ENCODE results near the gene CMTM3. TPM values are rescaled to one million over a fixed set of nuclear protein-coding genes. Genes with fewer than 3 reads are reported as not detected.

Gene CMTM3
- total RNA-seq, 1 experiment from 2014 or later: 12.8 TPM

GRCh38 chr16:66605177-66605978, 874 bp downstream of the CMTM3 start (continued):
- no peak for TF ChIP-seq CTCF (IDR thresholded peaks at IDR 0.05 in 2 of 3, conservative IDR thresholded peaks at IDR 0.05 in 1 of 3; ENCODE audit: borderline replicate concordance in 1 of 3, insufficient read depth in 1 of 3, low read depth in 2 of 3, low read length in 2 of 3)
- no peak for TF ChIP-seq JUND (IDR thresholded peaks at IDR 0.05)
- no peak for TF ChIP-seq EZH2 (IDR thresholded peaks at IDR 0.05)
- TF ChIP-seq, protein P1, sequence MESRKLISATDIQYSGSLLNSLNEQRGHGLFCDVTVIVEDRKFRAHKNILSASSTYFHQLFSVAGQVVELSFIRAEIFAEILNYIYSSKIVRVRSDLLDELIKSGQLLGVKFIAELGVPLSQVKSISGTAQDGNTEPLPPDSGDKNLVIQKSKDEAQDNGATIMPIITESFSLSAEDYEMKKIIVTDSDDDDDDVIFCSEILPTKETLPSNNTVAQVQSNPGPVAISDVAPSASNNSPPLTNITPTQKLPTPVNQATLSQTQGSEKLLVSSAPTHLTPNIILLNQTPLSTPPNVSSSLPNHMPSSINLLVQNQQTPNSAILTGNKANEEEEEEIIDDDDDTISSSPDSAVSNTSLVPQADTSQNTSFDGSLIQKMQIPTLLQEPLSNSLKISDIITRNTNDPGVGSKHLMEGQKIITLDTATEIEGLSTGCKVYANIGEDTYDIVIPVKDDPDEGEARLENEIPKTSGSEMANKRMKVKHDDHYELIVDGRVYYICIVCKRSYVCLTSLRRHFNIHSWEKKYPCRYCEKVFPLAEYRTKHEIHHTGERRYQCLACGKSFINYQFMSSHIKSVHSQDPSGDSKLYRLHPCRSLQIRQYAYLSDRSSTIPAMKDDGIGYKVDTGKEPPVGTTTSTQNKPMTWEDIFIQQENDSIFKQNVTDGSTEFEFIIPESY (IDR thresholded peaks at IDR 0.05; ENCODE audit: extremely low read depth, insufficient replicate concordance, low read length): no peak
- 0 out of 2 replicates have a peak, but pooled peaks have one; percentile 20 for TF ChIP-seq EGR1 (IDR thresholded peaks at IDR 0.05; ENCODE audit: low read depth)

DNA sequence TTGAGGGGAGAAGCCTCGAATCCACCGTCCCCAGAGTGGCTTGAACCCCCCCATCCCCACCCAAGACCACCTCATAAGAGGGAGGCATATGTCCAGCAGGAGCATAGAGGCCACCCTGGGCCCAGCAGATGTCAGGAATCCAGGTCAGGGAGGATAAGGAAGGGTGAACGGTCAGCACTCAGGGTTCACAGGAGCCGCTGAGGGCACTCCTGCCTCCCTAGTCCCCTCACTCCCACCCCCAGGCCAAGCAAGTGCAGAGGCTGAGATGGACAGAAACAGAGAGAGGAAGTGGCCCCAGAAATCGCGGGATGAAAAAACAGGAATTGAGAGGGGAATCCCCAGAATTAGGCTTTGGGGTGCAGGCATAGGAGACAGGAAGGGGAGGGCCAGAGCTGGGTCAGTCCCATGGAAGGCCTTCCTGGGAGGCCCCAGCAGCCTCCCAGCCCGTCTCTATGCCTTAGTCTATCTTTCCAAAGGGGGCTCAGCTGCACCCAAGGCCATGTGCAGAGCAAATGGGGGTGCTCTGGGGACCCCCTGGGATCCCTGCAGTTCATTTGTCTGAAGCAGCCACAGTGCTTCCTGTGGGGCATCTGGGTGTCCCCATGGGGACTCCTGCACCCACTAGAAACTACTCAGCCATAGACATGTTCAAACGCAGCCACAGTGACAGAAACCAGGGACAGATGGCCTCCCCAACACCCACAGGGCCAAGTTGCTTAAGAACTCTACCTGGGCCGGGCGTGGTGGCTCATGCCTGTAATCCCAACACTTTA, 1.7 kb downstream of the CMTM3 start:
- Histone ChIP-seq H3K27me3 (ENCODE audit: insufficient read depth, low read length) (no peaks in the 10 kb centered on the region), H3K27ac (ENCODE audit: low read depth, low read length) (peak overlapping the region; percentile 70; the same call in 1 of the 2 replicates), H3K9ac (ENCODE audit: low read length) (peak overlapping the region; percentile 79), H3K9me2 (ENCODE audit: insufficient read depth) (no peaks in the 10 kb centered on the region), H2AFZ (ENCODE audit: low read depth, low read length, poor library complexity, severe bottlenecking) (no peak overlapping the region), H4K20me1 (ENCODE audit: insufficient read depth) (0 out of 2 replicates have a peak, but pooled peaks cover 4% of the 10 kb centered on the region), H3K4me2 (ENCODE audit: low read length) (peak overlapping the region; percentile 89), H3K4me1 (ENCODE audit: control insufficient read depth in 1 of 2, insufficient read depth in 2 of 2, low read length in 2 of 2) (peaks cover 24 to 39% of the 10 kb centered on the region in 2 experiments), H3K36me3 (ENCODE audit: control insufficient read depth in 1 of 2, insufficient read depth in 2 of 2, low read length in 2 of 2) (peaks cover 4 to 12% of the 10 kb centered on the region in 2 experiments; a peak in 3 of 4 replicates), H3K4me3 (replicated peaks in 1 of 2; ENCODE audit: low read depth in 1 of 2, low read length in 2 of 2) (peak overlapping the region; percentile 62 to 75), H3K79me2 (ENCODE audit: insufficient read depth, low read length) (peaks cover 8% of the 10 kb centered on the region; the same call in 1 of the 2 replicates), H3K9me3 (ENCODE audit: control insufficient read depth in 1 of 2, insufficient read depth in 1 of 2, low read depth in 1 of 2, low read length in 2 of 2) (no peaks in the 10 kb centered on the region)
- DNase-seq (ENCODE audit: low read depth, low spot score) (no peak), ATAC-seq (no peak)
- intact Hi-C loops (cut with micrococcal nuclease): loop anchor here (5.0 kb wide), 1 partner anchor 199 kb away; no protein-coding TSS in a partner anchor
- BruUV-seq (replicated peaks): TSS peak; percentile 50
- ChIA-PET CTCF (no interaction called here), POLR2A (no interaction called here), RAD21 (ENCODE audit: low non-redundant PET in 1 of 2, low total read pairs in 2 of 2, uncharacterized antibody in 2 of 2, unreplicated experiment in 2 of 2) (no interaction called here)
- TF ChIP-seq EGR1 (IDR thresholded peaks at IDR 0.05; ENCODE audit: low read depth) (no peak), SIN3A (IDR thresholded peaks at IDR 0.05; ENCODE audit: low read depth) (no peak), FOSL1 (IDR thresholded peaks at IDR 0.05; ENCODE audit: low read depth) (no peak), REST (IDR thresholded peaks at IDR 0.05; ENCODE audit: low read depth) (no peak), ZNF274 (IDR thresholded peaks at IDR 0.05; ENCODE audit: low read depth, low read length) (no peak), CEBPB (IDR thresholded peaks at IDR 0.05; ENCODE audit: low read depth) (no peak), POLR2A (IDR thresholded peaks at IDR 0.05; ENCODE audit: borderline replicate concordance, extremely low read depth, insufficient read depth, insufficient read length) (no peak)
- TF ChIP-seq, protein P1 (IDR thresholded peaks at IDR 0.05; ENCODE audit: extremely low read depth, insufficient replicate concordance, low read length): no peak

All from HCT116 (cell line).